Stimulated activated CD8-positive, alpha-beta memory T cell treated with anti-CD3 and anti-CD28 coated beads, Interleukin-4, amount 100 ng/mL, for 24 hours (primary cell): ENCODE data around the gene OTUD1.

Experiments
- DNase-seq: peaks from one replicate; pipeline ENCODE4 v3.0.0-alpha.2; 2020; ENCODE audit warnings: low read depth

OTUD1 gene

GRCh38 chr10:23469596-23470237 is 30.8 kb downstream of the OTUD1 start:
- no peak for DNase-seq

DNA sequence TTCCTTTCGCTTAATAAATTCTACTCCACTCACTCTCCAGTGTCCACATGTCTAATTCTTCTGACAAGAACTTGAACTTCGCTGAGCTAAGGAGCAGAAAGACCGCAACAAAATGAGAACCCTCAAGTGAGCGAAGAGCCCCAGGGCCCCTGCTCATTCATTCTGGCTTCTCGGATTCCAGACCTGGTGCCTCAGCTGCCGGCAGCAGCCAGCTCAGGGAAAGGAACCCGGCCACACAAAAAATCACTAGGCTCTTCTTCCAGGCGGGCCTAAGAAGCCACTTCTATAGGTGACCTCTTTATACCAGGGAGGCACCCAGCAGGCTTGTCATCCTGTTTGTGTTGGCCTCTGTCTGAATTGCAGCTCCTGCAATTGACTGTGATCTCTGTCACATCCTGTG is 33.3 kb downstream of the OTUD1 start:
- DNase-seq, result no peak

DNA sequence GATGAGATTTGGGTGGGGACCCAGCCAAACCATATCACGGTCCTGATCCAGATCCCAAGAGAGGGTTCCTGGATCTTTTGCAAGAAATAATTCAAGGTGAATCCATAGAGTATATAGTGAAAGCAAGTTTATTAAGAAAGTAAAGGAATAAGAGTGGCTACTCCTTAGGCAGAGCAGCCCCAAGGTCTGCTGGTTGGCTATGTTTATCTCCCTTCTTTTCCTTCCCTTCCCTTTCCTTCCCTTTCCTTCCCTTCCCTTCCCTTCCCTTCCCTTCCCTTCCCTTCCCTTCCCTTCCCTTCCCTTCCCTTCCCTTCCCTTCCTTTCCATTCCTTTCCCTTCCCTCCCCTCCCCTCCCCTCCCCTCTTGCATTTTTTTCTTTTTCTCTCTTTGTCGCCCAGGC is 35.2 kb downstream of the OTUD1 start:
- no peak for DNase-seq

DNA sequence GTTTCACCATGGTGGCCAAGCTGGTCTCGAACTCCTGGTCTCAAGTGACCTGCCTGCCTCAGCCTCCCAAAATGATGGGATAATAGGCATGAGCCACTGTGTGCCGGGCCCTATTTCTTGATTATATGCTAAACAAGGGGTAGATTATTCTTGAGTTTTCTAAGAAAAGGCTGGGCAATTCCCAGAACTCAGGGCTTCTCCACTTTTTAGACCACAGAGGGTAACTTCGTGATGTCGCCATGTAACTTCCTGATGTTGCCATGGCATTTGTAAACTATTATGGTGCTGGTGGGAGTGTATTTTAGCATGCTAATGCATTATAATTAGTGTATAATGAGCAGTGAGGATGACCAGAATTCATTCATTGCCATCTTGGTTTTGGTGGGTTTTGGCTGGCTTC is 35.8 kb downstream of the OTUD1 start:
- no peak for DNase-seq

GRCh38 chr10:23478570-23478969 is 39.7 kb downstream of the OTUD1 start:
- DNase-seq, result no peak

- no peak for DNase-seq
Measured at GRCh38 chr10:23479798-23480473, 41.1 kb downstream of the OTUD1 start.

- no peak for DNase-seq
Measured at GRCh38 chr10:23481363-23481961, 42.6 kb downstream of the OTUD1 start.

- no peak for DNase-seq
Measured at GRCh38 chr10:23490115-23490514, 51.2 kb downstream of the OTUD1 start.
